MG63 (cell line): Measurements from ENCODE around the gene HOXA3. TPM values are rescaled to one million over a fixed set of nuclear protein-coding genes. Genes with fewer than 3 reads are reported as not detected.

ENCODE experiments used
- DNase-seq: peaks from one replicate; pipeline ENCODE4 v3.0.0-alpha.2; 2020
- H3K27me3 ChIP-seq: fragments of 250-450 bp; sonication (Bioruptor Pico); 2 replicates; pipeline ENCODE4 v1.5.1; 2020; ENCODE audit warnings: mild to moderate bottlenecking, moderate library complexity
- H3K36me3 ChIP-seq: fragments of 250-450 bp; sonication (Bioruptor Pico); 2 replicates; pipeline ENCODE4 v1.5.1; 2020; ENCODE audit warnings: mild to moderate bottlenecking, moderate library complexity
- H3K4me3 ChIP-seq: fragments of 250-450 bp; sonication (Bioruptor Pico); 2 replicates; pipeline ENCODE4 v1.5.1; 2020; ENCODE audit warnings: mild to moderate bottlenecking, moderate library complexity
- H3K9me3 ChIP-seq: fragments of 250-450 bp; sonication (Bioruptor Pico); 2 replicates; pipeline ENCODE4 v1.5.1; 2020; ENCODE audit warnings: mild to moderate bottlenecking, moderate library complexity
- total RNA-seq: library from RNA; depleted of rRNA; stranded (reverse); fragments of >200 nt; shearing (Covaris generic); gene quantifications from 2 replicates; pipeline ENCODE4 v1.2.3, GENCODE V29; 2014; ENCODE audit warnings: low replicate concordance

Gene HOXA3
- total RNA-seq, 1 experiment from 2014 or later: not detected

DNA sequence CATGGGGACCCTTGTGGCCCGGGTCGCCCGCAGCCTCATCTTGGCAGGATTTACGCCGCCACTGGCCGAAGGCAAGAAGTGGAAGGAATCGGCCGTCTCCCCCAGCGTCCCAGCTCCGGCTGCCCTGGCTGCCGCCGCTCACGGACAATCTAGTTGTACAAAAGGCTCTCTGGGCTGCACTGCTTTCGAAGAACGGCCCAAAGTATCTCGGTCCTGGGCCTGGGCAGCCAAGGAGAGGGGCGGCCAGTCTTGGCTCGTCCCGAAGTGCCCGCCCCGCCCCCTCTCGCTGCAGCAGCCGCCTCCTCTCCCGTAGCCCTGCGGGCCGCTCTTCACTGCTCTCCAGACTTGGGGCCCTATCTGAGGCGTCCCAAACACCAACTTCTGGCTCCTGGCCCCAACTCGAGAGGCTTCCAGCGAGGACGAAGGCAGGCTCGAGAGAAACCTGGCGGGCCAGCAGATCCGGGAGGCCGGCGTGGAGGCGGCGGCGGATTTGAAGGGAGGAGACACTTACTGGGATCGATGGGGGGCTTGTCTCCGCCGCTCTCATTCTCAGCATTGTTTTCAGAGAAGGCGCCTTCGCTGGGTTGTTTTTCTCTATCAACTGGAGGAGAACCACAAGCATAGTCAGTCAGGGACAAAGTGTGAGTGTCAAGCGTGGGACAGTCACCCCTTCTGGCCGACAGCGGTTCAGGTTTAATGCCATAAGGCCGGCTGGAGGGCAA is 12.1 kb upstream of the HOXA3 start:
- peak; percentile 56 for DNase-seq
- peak overlapping the region; percentile 62 for H3K4me3 ChIP-seq
- H3K9me3 ChIP-seq: no peaks in the 10 kb centered on the region
- H3K27me3 ChIP-seq: no peaks in the 10 kb centered on the region
- H3K36me3 ChIP-seq: peaks cover 50% of the 10 kb centered on the region

- DNase-seq: no peak
- peaks cover 48% of the 10 kb centered on the region for H3K36me3 ChIP-seq
- H3K27me3 ChIP-seq: no peaks in the 10 kb centered on the region
- peak overlapping the region; percentile 62 for H3K4me3 ChIP-seq
- no peaks in the 10 kb centered on the region for H3K9me3 ChIP-seq
Observed at GRCh38 chr7:27164045-27164366, 11.6 kb upstream of the HOXA3 start.

DNA sequence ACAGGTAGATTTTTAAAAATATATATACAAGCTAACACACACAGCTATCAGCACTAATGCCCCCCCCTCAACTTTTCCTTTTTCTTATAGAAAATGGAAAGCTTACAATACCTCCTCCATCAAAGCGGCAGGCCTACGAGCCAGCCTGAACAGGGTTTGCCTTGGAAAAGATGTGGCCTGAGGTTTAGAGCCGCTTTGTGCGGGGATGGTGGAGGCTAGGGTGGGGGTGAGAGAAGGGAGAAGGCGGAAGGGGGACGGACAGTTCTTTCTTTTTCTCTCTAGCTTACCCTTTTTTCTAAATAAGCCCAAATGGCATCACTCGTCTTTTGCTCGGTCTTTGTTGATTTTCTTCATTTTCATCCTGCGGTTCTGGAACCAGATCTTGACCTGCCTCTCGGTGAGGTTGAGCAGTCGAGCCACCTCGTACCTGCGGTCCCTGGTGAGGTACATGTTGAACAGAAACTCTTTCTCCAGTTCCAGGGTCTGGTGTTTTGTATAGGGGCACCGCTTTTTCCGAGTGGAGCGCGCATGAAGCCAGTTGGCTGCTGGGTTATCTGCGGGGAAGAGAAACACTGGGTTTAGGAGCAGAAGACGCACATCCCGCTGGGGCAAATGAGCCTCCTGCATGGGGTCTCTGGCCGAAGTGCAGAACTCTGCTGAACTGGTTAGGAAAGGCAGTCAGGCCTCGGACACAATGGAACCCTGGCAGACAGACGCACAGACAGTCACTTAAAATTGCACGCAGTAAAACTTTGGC is 11.1 kb upstream of the HOXA3 start:
- no peaks in the 10 kb centered on the region for H3K9me3 ChIP-seq
- no peak for DNase-seq
- H3K4me3 ChIP-seq: peak overlapping the region; percentile 62
- no peaks in the 10 kb centered on the region for H3K27me3 ChIP-seq
- H3K36me3 ChIP-seq: peaks cover 44% of the 10 kb centered on the region

- Histone ChIP-seq H3K27me3 (no peaks in the 10 kb centered on the region), H3K4me3 (peak overlapping the region; percentile 62), H3K36me3 (peaks cover 43% of the 10 kb centered on the region), H3K9me3 (no peaks in the 10 kb centered on the region)
- no peak for DNase-seq
Observed at GRCh38 chr7:27162561-27163287, 10.3 kb upstream of the HOXA3 start.

DNA sequence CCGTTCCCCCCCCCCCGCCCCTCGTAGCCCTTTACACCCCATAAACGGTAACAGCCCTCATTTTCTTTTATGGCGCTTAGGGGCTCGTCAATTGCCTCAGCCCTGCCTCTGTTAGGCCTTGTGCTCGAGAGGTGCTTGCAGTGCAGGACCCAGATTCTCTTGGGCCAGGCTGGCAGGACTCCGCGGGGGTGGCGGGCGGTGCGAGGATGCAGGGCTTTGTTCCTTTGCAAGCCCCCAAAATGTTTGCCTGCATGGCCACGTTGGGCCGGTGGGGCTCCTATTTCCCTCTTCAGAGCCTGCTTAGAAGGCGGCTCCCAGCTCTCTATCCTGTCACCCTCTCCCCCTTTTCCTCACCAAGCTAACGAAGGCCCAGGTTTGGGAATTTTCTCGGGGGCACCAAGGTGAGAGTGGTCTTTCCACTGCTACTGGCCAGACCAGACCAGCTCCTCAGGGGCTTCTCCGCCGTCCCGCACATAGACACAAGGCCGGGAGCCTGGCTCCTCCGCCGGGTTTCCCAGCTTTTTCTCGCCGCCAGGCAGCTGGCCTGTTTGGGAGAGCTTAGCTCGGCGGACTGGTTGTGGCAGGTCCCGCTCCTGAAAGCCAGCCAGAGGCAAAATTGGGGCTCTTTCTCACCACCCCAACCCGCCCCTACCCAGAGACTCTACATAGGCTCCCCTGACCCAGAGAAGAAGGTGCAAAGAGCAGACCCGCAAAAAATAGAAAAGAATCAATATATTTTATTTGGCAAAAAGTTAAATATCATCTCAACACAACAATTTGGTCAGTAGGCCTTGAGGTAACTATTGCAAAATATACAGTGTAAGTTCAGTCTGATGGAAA is 9.6 kb upstream of the HOXA3 start:
- Histone ChIP-seq H3K9me3 (no peaks in the 10 kb centered on the region), H3K27me3 (no peaks in the 10 kb centered on the region), H3K4me3 (peak overlapping the region; percentile 62), H3K36me3 (peaks cover 38% of the 10 kb centered on the region)
- no peak for DNase-seq

GRCh38 chr7:27161214-27161720 is 8.9 kb upstream of the HOXA3 start:
- DNase-seq: peak; percentile 39
- H3K4me3 ChIP-seq: peak overlapping the region; percentile 46
- no peaks in the 10 kb centered on the region for H3K27me3 ChIP-seq
- no peaks in the 10 kb centered on the region for H3K9me3 ChIP-seq
- peaks cover 34% of the 10 kb centered on the region for H3K36me3 ChIP-seq

- Histone ChIP-seq H3K9me3 (no peaks in the 10 kb centered on the region), H3K36me3 (peaks cover 34% of the 10 kb centered on the region), H3K4me3 (peak overlapping the region; percentile 46), H3K27me3 (no peaks in the 10 kb centered on the region)
- peak; percentile 76 for DNase-seq
Observed at GRCh38 chr7:27160546-27161213, 8.3 kb upstream of the HOXA3 start.

DNA sequence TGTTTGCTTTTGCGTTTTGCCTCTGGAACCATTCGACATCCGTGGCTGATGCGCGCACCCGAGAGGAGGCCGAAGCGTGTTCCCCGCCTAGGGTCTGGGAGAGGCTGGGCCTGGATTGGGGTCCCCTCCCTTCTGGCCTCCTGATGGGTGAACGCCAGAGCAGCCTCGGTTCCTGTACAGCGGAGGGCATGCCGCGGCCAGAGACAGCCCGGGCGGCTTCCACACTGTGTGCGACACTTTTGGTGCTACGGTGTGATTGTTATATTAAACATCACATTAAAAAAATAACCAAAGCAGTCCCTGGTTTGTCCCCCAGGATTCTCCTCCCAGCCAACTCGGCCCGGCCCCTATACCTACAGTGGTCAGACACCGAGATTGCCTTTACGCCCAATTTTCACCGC is 7.8 kb upstream of the HOXA3 start:
- H3K36me3 ChIP-seq: peaks cover 33% of the 10 kb centered on the region
- H3K9me3 ChIP-seq: no peaks in the 10 kb centered on the region
- H3K27me3 ChIP-seq: no peaks in the 10 kb centered on the region
- peak overlapping the region; percentile 46; the same call in 1 of the 2 replicates for H3K4me3 ChIP-seq
- no peak for DNase-seq

DNA sequence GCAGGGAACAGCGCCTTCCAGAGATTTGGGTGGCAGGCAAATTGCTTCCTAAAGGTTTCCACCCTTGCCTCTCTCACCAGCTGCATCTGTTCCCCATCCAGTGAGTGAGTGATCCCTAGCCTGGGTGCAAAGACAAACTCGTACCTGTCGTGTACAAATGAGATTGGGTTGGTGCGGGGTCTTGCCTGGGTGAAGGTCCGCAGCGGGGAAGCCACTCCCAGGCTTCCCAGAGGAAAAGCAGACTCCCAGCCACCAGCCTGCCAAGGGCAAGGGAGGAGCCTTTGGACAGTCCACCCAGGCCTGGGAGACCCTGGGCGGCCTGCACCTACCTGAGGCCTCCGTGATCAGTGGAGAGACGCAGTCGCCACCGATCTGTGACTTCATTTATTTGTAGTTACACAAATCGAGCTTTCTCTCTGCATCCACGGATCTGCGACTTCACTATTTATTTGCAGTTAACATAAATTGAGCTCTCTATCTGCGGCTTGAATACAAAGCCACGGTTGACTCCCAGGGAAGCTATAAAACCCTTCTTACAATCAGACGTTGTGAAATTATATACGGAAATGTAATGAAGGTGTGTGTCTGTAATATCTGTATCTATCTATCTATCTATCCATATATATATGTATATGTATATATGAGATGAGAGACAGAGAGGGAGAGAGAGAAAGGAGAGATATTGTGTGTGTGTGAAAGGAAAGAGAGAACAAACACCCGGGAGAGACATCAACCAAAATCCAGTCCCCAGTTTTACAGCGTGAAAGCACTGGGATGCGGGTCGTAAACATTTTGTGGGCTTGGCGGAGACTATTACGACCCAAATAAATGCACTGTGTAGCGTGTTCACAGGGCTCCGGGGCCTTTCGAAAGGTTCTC is 7.1 kb upstream of the HOXA3 start:
- DNase-seq: no peak
- Histone ChIP-seq H3K36me3 (peaks cover 26% of the 10 kb centered on the region), H3K27me3 (no peaks in the 10 kb centered on the region), H3K4me3 (no peak overlapping the region), H3K9me3 (no peaks in the 10 kb centered on the region)

DNA sequence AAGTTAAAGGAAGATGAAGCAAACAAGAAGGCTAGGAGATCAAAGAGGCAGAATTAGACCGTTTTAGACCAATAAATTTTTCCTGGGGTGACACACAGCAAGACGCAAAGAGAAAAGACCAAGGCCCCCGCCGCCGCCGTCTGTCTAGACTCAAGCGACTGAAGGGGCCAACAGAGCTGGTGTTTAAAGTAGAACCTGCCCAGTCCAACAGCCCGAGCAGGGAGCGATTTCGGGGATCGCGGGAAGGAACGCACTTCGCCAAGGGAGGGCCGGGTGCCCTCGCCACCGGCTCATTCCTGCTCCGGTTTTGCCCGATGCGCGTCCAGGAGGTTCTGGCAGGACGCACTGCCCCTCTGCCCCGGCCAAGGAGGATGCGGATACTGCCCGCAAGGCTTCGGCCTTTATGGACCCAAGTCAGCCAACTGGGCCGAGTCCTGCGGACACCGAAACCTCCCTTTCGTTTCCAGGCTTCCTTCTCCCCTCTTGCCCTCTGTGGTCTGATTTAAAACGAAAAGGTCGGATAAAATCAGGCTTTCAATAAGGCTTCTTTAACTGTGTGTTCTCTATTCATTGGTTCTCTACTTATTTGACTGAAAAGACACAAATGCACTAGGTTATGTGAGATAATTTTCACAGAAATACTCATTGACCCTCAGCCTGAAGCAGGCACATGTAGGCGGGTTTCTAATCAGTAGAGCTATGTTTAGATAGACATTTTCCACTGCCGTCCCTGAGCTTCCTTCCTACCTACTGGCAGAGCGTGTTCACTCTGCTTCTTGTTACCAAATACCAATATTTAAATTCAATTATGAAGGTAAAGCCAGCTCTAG is 6.3 kb upstream of the HOXA3 start:
- peaks cover 18% of the 10 kb centered on the region for H3K36me3 ChIP-seq
- DNase-seq: no peak
- H3K27me3 ChIP-seq: no peaks in the 10 kb centered on the region
- no peak overlapping the region for H3K4me3 ChIP-seq
- no peaks in the 10 kb centered on the region for H3K9me3 ChIP-seq

DNA sequence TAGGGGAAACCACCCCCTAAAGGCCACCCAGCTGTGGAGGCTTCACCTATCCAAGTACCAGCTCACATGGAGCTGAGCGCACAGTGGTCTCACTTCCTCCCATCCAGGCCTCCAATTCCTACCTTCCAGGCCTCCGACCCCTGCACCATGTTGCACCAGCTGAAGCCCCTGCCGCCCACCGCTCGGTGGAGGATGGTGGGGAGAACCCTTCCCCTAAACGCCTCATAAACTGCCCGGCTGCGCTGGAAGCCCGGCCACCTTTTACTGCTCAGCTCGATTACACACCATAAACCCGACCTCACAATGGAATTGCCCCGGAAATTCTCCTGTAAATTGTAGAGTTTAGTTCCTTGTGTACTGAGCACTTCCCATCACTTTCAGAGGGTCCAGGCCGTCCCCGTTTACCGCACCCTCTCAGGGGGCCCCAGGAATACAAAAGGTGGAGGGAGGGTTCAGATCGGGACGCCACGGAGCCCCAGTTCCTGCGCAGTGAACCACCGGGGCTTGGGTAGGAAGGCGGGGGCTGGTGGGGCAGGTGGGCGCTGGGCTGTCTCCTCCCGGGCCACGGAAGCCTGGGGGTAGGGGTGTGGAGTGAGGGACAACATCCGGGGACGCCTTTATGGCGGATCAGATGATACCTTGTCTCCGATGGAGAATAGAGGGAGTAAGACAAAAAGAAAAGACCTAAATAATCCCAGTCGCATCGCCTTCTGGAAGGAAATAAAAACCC is 5.5 kb upstream of the HOXA3 start:
- DNase-seq: no peak
- H3K9me3 ChIP-seq: no peaks in the 10 kb centered on the region
- H3K4me3 ChIP-seq: no peak overlapping the region
- H3K36me3 ChIP-seq: peaks cover 10% of the 10 kb centered on the region
- no peaks in the 10 kb centered on the region for H3K27me3 ChIP-seq

GRCh38 chr7:27156916-27157701 is 4.7 kb upstream of the HOXA3 start:
- no peaks in the 10 kb centered on the region for H3K27me3 ChIP-seq
- DNase-seq: no peak
- peak overlapping the region; percentile 83 for H3K4me3 ChIP-seq
- H3K9me3 ChIP-seq: no peaks in the 10 kb centered on the region
- H3K36me3 ChIP-seq: peaks cover 5% of the 10 kb centered on the region; the same call in 1 of the 2 replicates

DNA sequence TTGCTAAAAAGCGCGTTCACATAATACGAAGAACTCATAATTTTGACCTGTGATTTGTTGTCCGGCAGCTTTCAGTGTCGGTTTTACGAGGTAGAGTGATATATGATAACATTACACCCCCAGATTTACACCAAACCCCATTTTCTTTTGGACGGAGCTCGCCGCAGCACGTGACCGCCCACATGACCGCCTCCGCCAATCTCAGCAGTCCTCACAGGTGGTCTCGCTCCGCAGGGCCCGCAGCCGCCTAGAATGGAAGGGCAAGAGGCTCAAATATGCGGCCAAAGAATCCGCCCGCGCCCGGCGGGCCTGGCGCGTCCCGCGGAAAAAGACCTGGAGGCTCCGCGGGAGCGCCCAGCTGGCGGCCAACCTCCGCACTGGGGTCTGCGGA is 4.1 kb upstream of the HOXA3 start, which contains the start of gene HOXA7:
HOXA7 (minus strand) TSS at position 168 of the 391 bp plus-strand sequence; CDS start at position 38, 130 bp downstream.
- Histone ChIP-seq H3K4me3 (peak within 1 kb of the TSS; percentile 83), H3K27me3 (no peaks in the 10 kb centered on the region), H3K9me3 (no peaks in the 10 kb centered on the region), H3K36me3 (no peaks in the 10 kb centered on the region)
- peak; percentile 86 for DNase-seq
